Measurements from ENCODE around the gene DCC. TPM values are rescaled to one million over a fixed set of nuclear protein-coding genes. Genes with fewer than 3 reads are reported as not detected.
"Not testable (repeated sequence)": the region's sequence is repeated elsewhere in the genome, so short reads cannot be mapped to it uniquely, and the experiment has no call there.

Gene DCC
- total RNA-seq, 6 experiments from 2014 or later, result not detected

GRCh38 chr18:53503914-53504441, 1164.0 kb downstream of the DCC start:
- Mint-ChIP-seq H3K27me3 (ENCODE audit: insufficient read depth) (no peaks in the 10 kb centered on the region), H3K4me1 (ENCODE audit: low read depth) (no peaks in the 10 kb centered on the region), H3K4me3 (no peak overlapping the region), H3K27ac (no peak overlapping the region), H3K9me3 (peaks cover 40% of the 10 kb centered on the region), H3K36me3 (ENCODE audit: low read depth) (no peaks in the 10 kb centered on the region; the same call in 1 of the 2 replicates)
- TF ChIP-seq, protein P1, sequence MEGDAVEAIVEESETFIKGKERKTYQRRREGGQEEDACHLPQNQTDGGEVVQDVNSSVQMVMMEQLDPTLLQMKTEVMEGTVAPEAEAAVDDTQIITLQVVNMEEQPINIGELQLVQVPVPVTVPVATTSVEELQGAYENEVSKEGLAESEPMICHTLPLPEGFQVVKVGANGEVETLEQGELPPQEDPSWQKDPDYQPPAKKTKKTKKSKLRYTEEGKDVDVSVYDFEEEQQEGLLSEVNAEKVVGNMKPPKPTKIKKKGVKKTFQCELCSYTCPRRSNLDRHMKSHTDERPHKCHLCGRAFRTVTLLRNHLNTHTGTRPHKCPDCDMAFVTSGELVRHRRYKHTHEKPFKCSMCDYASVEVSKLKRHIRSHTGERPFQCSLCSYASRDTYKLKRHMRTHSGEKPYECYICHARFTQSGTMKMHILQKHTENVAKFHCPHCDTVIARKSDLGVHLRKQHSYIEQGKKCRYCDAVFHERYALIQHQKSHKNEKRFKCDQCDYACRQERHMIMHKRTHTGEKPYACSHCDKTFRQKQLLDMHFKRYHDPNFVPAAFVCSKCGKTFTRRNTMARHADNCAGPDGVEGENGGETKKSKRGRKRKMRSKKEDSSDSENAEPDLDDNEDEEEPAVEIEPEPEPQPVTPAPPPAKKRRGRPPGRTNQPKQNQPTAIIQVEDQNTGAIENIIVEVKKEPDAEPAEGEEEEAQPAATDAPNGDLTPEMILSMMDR (IDR thresholded peaks at IDR 0.05), result no peak
- DNase-seq, result no peak

DNA sequence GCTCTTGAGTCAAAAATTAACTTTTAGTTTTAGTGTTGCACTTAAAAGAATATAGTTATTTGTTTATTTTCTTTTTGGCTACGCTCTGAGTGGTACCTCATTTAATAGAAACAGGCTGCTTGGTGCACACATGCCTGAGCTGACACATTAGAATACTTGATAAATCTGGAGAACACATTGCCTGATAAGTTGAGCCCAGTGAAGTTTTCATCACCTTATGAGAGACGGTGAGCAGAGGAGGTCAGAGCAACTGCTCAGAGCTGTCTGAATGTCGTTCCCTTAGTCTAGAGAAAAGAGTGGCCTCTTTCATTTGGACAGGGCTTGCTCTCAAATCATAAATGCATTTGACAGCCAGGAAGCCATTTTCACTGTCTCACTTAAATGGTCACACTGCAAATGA, 1168.5 kb downstream of the DCC start:
- Mint-ChIP-seq H3K9me3 (peaks cover 41% of the 10 kb centered on the region), H3K4me1 (ENCODE audit: low read depth) (no peaks in the 10 kb centered on the region), H3K27ac (no peak overlapping the region), H3K4me3 (no peak overlapping the region), H3K36me3 (ENCODE audit: low read depth) (no peaks in the 10 kb centered on the region; the same call in 1 of the 2 replicates), H3K27me3 (ENCODE audit: insufficient read depth) (no peaks in the 10 kb centered on the region)
- no peak for DNase-seq
- TF ChIP-seq, protein P1 (IDR thresholded peaks at IDR 0.05), result no peak

GRCh38 chr18:53509886-53510285, 1169.9 kb downstream of the DCC start:
- TF ChIP-seq, protein P1 (IDR thresholded peaks at IDR 0.05), result no peak
- no peak overlapping the region for H3K27ac Mint-ChIP-seq

DNA sequence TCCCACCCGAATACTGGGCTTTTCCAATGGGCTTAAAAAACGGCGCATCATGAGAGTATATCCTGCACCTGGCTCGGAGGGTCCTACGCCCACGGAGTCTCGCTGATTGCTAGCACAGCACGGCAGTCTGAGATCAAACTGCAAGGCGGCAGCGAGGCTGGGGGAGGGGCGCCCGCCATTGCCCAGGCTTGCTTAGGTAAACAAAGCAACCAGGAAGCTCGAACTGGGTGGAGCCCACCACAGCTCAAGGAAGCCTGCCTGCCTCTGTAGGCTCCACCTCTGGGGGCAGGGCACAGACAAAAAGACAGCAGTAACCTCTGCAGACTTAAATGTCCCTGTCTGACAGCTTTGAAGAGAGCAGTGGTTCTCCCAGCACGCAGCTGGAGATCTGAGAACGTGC, 1171.7 kb downstream of the DCC start:
- H3K4me1 Mint-ChIP-seq (ENCODE audit: low read depth); DNase-seq; H3K27me3 Mint-ChIP-seq (ENCODE audit: insufficient read depth); H3K27ac Mint-ChIP-seq; H3K36me3 Mint-ChIP-seq (ENCODE audit: low read depth); H3K4me3 Mint-ChIP-seq: not testable (repeated sequence)
- peaks cover 31% of the 10 kb centered on the region for H3K9me3 Mint-ChIP-seq

More at GRCh38 chr18:53509886-53510285, 1169.9 kb downstream of the DCC start:
- no peak for DNase-seq
- H3K9me3 Mint-ChIP-seq, result peaks cover 41% of the 10 kb centered on the region
- H3K4me3 Mint-ChIP-seq, result no peak overlapping the region
- H3K27me3 Mint-ChIP-seq (ENCODE audit: insufficient read depth), result no peaks in the 10 kb centered on the region
- no peaks in the 10 kb centered on the region; the same call in 1 of the 2 replicates for H3K36me3 Mint-ChIP-seq (ENCODE audit: low read depth)
- no peaks in the 10 kb centered on the region for H3K4me1 Mint-ChIP-seq (ENCODE audit: low read depth)

- TF ChIP-seq, protein P1 (IDR thresholded peaks at IDR 0.05), result no peak
- H3K4me3 Mint-ChIP-seq, result no peak overlapping the region
- H3K4me1 Mint-ChIP-seq (ENCODE audit: low read depth), result no peaks in the 10 kb centered on the region
- H3K27ac Mint-ChIP-seq, result no peak overlapping the region
- no peak for DNase-seq
- no peaks in the 10 kb centered on the region; the same call in 1 of the 2 replicates for H3K27me3 Mint-ChIP-seq (ENCODE audit: insufficient read depth)
- no peaks in the 10 kb centered on the region for H3K36me3 Mint-ChIP-seq (ENCODE audit: low read depth)
- peaks cover 29% of the 10 kb centered on the region for H3K9me3 Mint-ChIP-seq
Observed at GRCh38 chr18:53521068-53521467, 1181.1 kb downstream of the DCC start.

DNA sequence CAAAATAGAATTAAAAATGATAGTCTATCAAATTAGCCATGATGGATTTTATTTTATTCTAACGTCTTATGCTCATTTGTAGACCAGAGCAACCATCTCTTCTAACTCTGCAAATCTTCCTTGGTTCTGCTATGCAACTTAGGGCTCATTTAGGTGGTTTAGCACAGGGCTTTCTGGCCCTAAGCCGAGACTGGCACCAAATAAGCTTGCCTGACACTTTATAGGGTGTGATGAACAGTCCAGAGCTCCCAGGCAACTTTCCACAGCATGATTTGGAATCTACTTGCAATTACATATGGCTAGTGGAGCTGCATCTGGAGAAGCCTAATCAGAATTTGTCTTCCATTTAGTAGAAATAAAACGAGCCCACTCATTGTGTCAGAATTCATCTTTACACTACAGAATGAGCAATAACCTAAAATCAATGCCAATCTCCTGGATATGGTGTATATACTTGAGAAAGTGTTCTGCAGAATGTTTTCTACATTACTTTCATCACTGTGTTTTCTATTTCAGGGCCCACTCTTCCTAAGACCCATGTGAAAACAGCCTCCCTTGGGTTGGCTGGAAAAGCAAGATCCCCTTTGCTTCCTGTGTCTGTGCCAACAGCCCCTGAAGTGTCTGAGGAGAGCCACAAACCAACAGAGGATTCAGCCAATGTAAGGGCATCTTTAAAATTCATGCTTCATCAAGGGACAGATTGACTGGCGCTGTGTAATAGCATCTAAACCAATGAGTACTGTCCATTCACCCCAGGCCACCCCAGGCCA, 1186.3 kb downstream of the DCC start:
- H3K27ac Mint-ChIP-seq, result no peak overlapping the region
- H3K4me1 Mint-ChIP-seq (ENCODE audit: low read depth), result no peaks in the 10 kb centered on the region
- H3K4me3 Mint-ChIP-seq, result no peak overlapping the region

More for the DNA sequence above, 1186.3 kb downstream of the DCC start:
- Mint-ChIP-seq H3K27me3 (ENCODE audit: insufficient read depth) (no peaks in the 10 kb centered on the region), H3K36me3 (ENCODE audit: low read depth) (no peaks in the 10 kb centered on the region), H3K9me3 (peaks cover 21% of the 10 kb centered on the region)
- no peak for DNase-seq
- TF ChIP-seq, protein P1 (IDR thresholded peaks at IDR 0.05), result no peak

Measured in HFFc6 (cell line).